ENCODE results near the gene PRKCQ.

The PRKCQ gene

GRCh38 chr10:6607182-6607581 lies 27.1 kb upstream of the PRKCQ start:
- DNase-seq (ENCODE audit: low read depth in 2 of 2), result no peak
- no peak overlapping the region for H3K4me3 ChIP-seq (replicated peaks in 1 of 2; ENCODE audit: low read depth in 2 of 2, low read length in 2 of 2)
- no peak for TF ChIP-seq CTCF (IDR thresholded peaks at IDR 0.05; ENCODE audit: low read depth, low read length)

- H3K4me3 ChIP-seq (replicated peaks in 1 of 2; ENCODE audit: low read depth in 2 of 2, low read length in 2 of 2), result no peak overlapping the region
- DNase-seq (ENCODE audit: low read depth in 2 of 2), result no peak
- no peak for TF ChIP-seq CTCF (IDR thresholded peaks at IDR 0.05; ENCODE audit: low read depth, low read length)
Measured at GRCh38 chr10:6603142-6604125, 23.4 kb upstream of the PRKCQ start.

- no peak for TF ChIP-seq CTCF (IDR thresholded peaks at IDR 0.05; ENCODE audit: low read depth, low read length)
- DNase-seq (ENCODE audit: low read depth in 2 of 2), result no peak
- no peak overlapping the region for H3K4me3 ChIP-seq (replicated peaks in 1 of 2; ENCODE audit: low read depth in 2 of 2, low read length in 2 of 2)
Measured at GRCh38 chr10:6602700-6603084, 22.6 kb upstream of the PRKCQ start.

- DNase-seq (ENCODE audit: low read depth in 2 of 2), result no peak
- no peak for TF ChIP-seq CTCF (IDR thresholded peaks at IDR 0.05; ENCODE audit: low read depth, low read length)
- no peak overlapping the region for H3K4me3 ChIP-seq (replicated peaks in 1 of 2; ENCODE audit: low read depth in 2 of 2, low read length in 2 of 2)
Measured at GRCh38 chr10:6602026-6602699, 22.1 kb upstream of the PRKCQ start.

- no peak for DNase-seq (ENCODE audit: low read depth in 2 of 2)
Measured at GRCh38 chr10:6601246-6601805, 21.2 kb upstream of the PRKCQ start.

More at GRCh38 chr10:6601246-6601805, 21.2 kb upstream of the PRKCQ start:
- TF ChIP-seq CTCF (IDR thresholded peaks at IDR 0.05; ENCODE audit: low read depth, low read length), result no peak
- no peak overlapping the region for H3K4me3 ChIP-seq (replicated peaks in 1 of 2; ENCODE audit: low read depth in 2 of 2, low read length in 2 of 2)
